Suprapubic skin (tissue), 3 donors: Measurements from ENCODE around the gene OPHN1.

Experiments
- CTCF ChIP-seq, 2 donors: fragments of 200-600 bp in 1 of 2; fragments of 450-650 bp in 1 of 2; sonication (generic) in 1 of 2; IDR thresholded peaks; one replicate each; pipeline ENCODE4 v1.5.1; 2016 to 2019; ENCODE audit warnings: antibody characterized with exemption in 2 of 2, mild to moderate bottlenecking in 1 of 2, moderate library complexity in 1 of 2
- EP300 ChIP-seq: sonication (generic); formaldehyde crosslinking; IDR thresholded peaks from one replicate; pipeline ENCODE4 v1.6.1; 2017; ENCODE audit warnings: antibody characterized with exemption
- POLR2A ChIP-seq, 2 donors: fragments of 450-650 bp; IDR thresholded peaks; one replicate each; pipeline ENCODE4 v1.6.1; 2017; ENCODE audit warnings: antibody characterized with exemption in 2 of 2, mild to moderate bottlenecking in 2 of 2, moderate library complexity in 2 of 2

GRCh38 chrX:68387776-68388175 is 45.5 kb downstream of the OPHN1 start:
- no peak for TF ChIP-seq CTCF (IDR thresholded peaks at IDR 0.05)
- no peak for TF ChIP-seq POLR2A (IDR thresholded peaks at IDR 0.05)
- TF ChIP-seq EP300 = no peak
